ENCODE data around the gene TJP1. TPM values are rescaled to one million over a fixed set of nuclear protein-coding genes. Genes with fewer than 3 reads are reported as not detected.

Gene TJP1
- total RNA-seq, 1 experiment from 2014 or later = 140 TPM

DNA sequence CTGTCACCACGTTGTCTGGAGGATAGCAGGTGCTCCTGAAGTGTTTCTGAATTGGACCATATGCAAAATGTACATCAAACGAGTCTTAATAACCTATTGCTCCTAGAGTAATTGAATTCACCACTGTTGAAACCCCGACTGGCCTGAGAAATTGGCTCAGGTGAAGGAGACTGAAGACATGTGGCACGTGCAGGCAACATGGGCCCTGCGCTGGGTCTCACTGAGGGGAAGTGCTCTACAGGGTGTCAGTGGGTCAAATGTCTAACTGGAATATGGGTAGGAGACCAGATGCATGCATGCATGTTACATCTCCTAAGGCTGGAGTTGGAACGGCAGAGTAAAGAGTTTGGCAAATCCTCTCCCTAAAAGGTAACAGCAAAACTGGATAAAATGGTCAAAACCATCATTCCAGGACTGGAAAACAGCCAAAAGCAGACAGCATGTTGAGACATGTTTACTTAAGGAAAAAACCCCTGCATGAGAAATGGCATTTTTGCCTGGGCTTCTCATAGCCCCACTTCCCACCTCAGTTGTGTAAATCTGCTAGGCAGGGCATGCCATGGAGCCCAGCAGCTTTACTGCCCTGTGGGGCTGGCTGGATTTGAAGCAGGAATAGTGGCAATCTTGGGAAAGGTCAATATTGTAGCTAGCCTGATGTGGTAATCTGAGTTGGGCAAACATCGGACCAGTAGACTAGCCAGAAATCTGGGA is 131.3 kb downstream of the TJP1 start:
- no peak overlapping the region for H3K9ac ChIP-seq (ENCODE audit: extremely low read depth, insufficient read length, low read length)
- TF ChIP-seq, protein P1, sequence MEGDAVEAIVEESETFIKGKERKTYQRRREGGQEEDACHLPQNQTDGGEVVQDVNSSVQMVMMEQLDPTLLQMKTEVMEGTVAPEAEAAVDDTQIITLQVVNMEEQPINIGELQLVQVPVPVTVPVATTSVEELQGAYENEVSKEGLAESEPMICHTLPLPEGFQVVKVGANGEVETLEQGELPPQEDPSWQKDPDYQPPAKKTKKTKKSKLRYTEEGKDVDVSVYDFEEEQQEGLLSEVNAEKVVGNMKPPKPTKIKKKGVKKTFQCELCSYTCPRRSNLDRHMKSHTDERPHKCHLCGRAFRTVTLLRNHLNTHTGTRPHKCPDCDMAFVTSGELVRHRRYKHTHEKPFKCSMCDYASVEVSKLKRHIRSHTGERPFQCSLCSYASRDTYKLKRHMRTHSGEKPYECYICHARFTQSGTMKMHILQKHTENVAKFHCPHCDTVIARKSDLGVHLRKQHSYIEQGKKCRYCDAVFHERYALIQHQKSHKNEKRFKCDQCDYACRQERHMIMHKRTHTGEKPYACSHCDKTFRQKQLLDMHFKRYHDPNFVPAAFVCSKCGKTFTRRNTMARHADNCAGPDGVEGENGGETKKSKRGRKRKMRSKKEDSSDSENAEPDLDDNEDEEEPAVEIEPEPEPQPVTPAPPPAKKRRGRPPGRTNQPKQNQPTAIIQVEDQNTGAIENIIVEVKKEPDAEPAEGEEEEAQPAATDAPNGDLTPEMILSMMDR (conservative IDR thresholded peaks at IDR 0.05) = no peak
- peak overlapping the region; percentile 74 for H4K8ac ChIP-seq (replicated peaks; ENCODE audit: insufficient read length, low read depth, low read length)
- WGBS (ENCODE audit: extremely low coverage, insufficient read length, low lambda C conversion rate) = no CpG with 5 or more reads among the region's 7 CpGs
- H3T11ph ChIP-seq (ENCODE audit: low read length) = no peak overlapping the region
- H3K79me1 ChIP-seq (ENCODE audit: insufficient read depth, low read depth, low read length, poor library complexity, severe bottlenecking) = no peaks in the 10 kb centered on the region
- H3K23ac ChIP-seq (ENCODE audit: insufficient read length, low read depth, low read length) = no peak overlapping the region
- no peak overlapping the region for H4K5ac ChIP-seq (ENCODE audit: insufficient read length, low read depth, low read length)
- no peak overlapping the region for H2AFZ ChIP-seq (ENCODE audit: low read length)
- no peak overlapping the region for H3K4ac ChIP-seq (ENCODE audit: low read depth, low read length)
- Mint-ChIP-seq H3K27me3 (ENCODE audit: low read depth) (no peaks in the 10 kb centered on the region; the same call in 1 of the 2 replicates), H3K4me3 (no peak overlapping the region), H3K36me3 (ENCODE audit: insufficient read depth in 1 of 3, low read depth in 3 of 3) (peaks cover 0 to 2% (median 0%) of the 10 kb centered on the region in 3 experiments; a peak in 1 of 7 replicates), H3K4me1 (peaks cover 0 to 7% of the 10 kb centered on the region in 2 experiments; a peak in 1 of 4 replicates), H3K27ac (peak overlapping the region in 1 of 3 experiments; percentile 17; a peak in 1 of 7 replicates), H3K9me3 (peaks cover 0 to 4% of the 10 kb centered on the region in 2 experiments; a peak in 3 of 5 replicates)
- no peak overlapping the region for H2AK5ac ChIP-seq (ENCODE audit: insufficient read length, low read length)
- H3K18ac ChIP-seq (ENCODE audit: insufficient read length, low read depth, low read length) = no peak overlapping the region
- no peak overlapping the region for H3K14ac ChIP-seq (ENCODE audit: insufficient read depth, low read length)
- H4K91ac ChIP-seq (ENCODE audit: insufficient read length, low read depth, low read length) = no peak overlapping the region
- H3K9me3 ChIP-seq (ENCODE audit: control insufficient read depth, low read depth, low read length) = no peaks in the 10 kb centered on the region
- no peak overlapping the region for H2BK20ac ChIP-seq (ENCODE audit: low read depth, low read length, poor library complexity, severe bottlenecking)
- H4K20me1 ChIP-seq (ENCODE audit: control insufficient read depth, insufficient read depth, insufficient read length) = no peaks in the 10 kb centered on the region
- no peak overlapping the region for H2BK12ac ChIP-seq (ENCODE audit: insufficient read length, low read depth, low read length)
- DNase-seq = no peak
- no peak overlapping the region for H3K4me2 ChIP-seq (ENCODE audit: insufficient read depth, insufficient read length, low read length)
- H3K56ac ChIP-seq (ENCODE audit: insufficient read length, low read depth, low read length) = no peak overlapping the region
- H3K79me2 ChIP-seq (ENCODE audit: insufficient read depth, low read length) = no peaks in the 10 kb centered on the region
- no peak overlapping the region for H2BK15ac ChIP-seq (ENCODE audit: low read depth, low read length)
- H3K27ac ChIP-seq (ENCODE audit: insufficient read length, low read depth, low read length) = no peak overlapping the region
- H3K4me1 ChIP-seq (ENCODE audit: insufficient read depth, low read length) = no peaks in the 10 kb centered on the region
- H3K23me2 ChIP-seq (ENCODE audit: insufficient read length, low read depth, low read length, poor library complexity, severe bottlenecking) = no peaks in the 10 kb centered on the region
- no peak overlapping the region for H2BK5ac ChIP-seq (ENCODE audit: insufficient read length, low read length)
- no peaks in the 10 kb centered on the region for H3K27me3 ChIP-seq (ENCODE audit: insufficient read depth, low read length)
- H2BK120ac ChIP-seq (ENCODE audit: low read depth, low read length, poor library complexity, severe bottlenecking) = no peak overlapping the region
